Adrenal gland (tissue), 5 donors: ENCODE data around the gene GPSM1.

Source experiments
- POLR2A ChIP-seq, 2 donors: fragments of 450-650 bp; IDR thresholded peaks; one replicate each; pipeline ENCODE4 v1.6.1; 2017; ENCODE audit warnings: antibody characterized with exemption in 2 of 2, mild to moderate bottlenecking in 2 of 2, moderate library complexity in 1 of 2
- TF ChIP-seq, protein P1 (sequence below), 6 experiments: fragments of 450-650 bp in 4 of 6; fragments of 200-600 bp in 2 of 6; sonication (generic) in 1 of 6; IDR thresholded peaks; 1 replicate in 5 of 6; 2 replicates in 1 of 6; pipeline versions ENCODE4 v1.5.1 to v1.8.0; 2016 to 2021; ENCODE audit warnings: antibody characterized with exemption in 6 of 6, mild to moderate bottlenecking in 2 of 6, moderate library complexity in 1 of 6
- donor health status: DM: no; HTN: no; CAD: no.

DNA sequence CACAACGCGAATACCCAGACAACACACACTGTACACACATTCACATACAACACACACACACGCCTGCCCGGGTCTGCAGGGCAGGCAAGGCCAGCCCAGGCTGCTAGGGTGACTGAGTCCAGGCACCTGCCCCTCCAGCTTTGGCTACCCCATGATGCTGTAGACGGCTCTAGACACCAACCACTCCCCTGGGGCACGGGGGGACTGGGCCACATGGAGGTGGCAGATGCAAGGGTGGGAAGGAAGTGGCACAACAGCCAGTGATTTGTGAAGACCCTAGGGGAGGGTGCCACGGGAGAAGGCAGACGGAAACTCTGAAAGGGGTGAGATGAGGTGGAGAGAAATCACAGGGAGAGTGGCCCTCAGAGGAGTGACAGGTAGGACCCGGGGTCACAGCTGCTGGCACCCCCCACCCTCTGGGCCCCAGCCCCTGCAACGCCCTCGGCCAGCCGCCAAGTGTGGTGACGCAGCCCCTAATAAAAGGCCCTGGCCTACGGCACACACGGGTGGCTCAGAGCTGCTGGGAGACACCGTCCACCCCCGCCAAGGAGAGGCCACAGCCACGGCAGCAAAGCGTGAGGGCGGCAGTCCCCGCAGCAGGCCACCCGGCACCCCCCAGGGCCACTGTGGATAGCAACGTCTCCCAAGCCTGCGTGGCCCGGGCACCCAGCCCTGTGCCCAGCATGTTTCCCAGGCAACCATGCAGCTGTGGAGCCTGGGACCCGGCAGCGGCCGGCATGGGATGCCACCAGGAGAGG lies 16.9 kb upstream of the GPSM1 start:
- TF ChIP-seq, protein P1, sequence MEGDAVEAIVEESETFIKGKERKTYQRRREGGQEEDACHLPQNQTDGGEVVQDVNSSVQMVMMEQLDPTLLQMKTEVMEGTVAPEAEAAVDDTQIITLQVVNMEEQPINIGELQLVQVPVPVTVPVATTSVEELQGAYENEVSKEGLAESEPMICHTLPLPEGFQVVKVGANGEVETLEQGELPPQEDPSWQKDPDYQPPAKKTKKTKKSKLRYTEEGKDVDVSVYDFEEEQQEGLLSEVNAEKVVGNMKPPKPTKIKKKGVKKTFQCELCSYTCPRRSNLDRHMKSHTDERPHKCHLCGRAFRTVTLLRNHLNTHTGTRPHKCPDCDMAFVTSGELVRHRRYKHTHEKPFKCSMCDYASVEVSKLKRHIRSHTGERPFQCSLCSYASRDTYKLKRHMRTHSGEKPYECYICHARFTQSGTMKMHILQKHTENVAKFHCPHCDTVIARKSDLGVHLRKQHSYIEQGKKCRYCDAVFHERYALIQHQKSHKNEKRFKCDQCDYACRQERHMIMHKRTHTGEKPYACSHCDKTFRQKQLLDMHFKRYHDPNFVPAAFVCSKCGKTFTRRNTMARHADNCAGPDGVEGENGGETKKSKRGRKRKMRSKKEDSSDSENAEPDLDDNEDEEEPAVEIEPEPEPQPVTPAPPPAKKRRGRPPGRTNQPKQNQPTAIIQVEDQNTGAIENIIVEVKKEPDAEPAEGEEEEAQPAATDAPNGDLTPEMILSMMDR (IDR thresholded peaks at IDR 0.05): no peak
- TF ChIP-seq POLR2A (IDR thresholded peaks at IDR 0.05): no peak
